Stomach (tissue), 9 donors: ENCODE measurements around the gene UFSP2. TPM values are rescaled to one million over a fixed set of nuclear protein-coding genes. Genes with fewer than 3 reads are reported as not detected.

ENCODE experiments used
- DNase-seq, 2 donors: peaks; one replicate each; pipeline versions ENCODE4 v3.0.0 to v3.0.0-alpha.2; 2013 to 2019
- H3K27ac ChIP-seq, 5 donors: fragments of 200-600 bp in 4 of 5; sonication (generic) in 4 of 5; one replicate each; pipeline ENCODE4 v1.5.1; 2013 to 2019; ENCODE audit warnings: mild to moderate bottlenecking in 1 of 5, moderate library complexity in 1 of 5
- H3K27me3 ChIP-seq, 3 donors: fragments of 200-600 bp; sonication (generic); one replicate each; pipeline ENCODE4 v1.5.1; 2017 to 2019; ENCODE audit warnings: mixed run types in 1 of 3
- H3K36me3 ChIP-seq, 4 donors: fragments of 200-600 bp; sonication (generic); 1 replicate in 3 of 4; 2 replicates in 1 of 4; pipeline ENCODE4 v1.5.1; 2016 to 2019
- H3K4me1 ChIP-seq, 4 donors: fragments of 200-600 bp; sonication (generic); one replicate each; pipeline ENCODE4 v1.5.1; 2016 to 2019
- H3K4me3 ChIP-seq, 4 donors: fragments of 200-600 bp; sonication (generic) in 3 of 4; one replicate each; pipeline ENCODE4 v1.5.1; 2016 to 2019; ENCODE audit warnings: mild to moderate bottlenecking in 1 of 4
- H3K9me3 ChIP-seq, 4 donors: fragments of 200-600 bp; sonication (generic); one replicate each; pipeline ENCODE4 v1.5.1; 2016 to 2019
- CTCF ChIP-seq, 7 experiments: fragments of 450-650 bp in 4 of 7; fragments of 200-600 bp in 3 of 7; sonication (generic) in 3 of 7; IDR thresholded peaks; one replicate each; pipeline ENCODE4 v1.5.1; 2016 to 2019; ENCODE audit warnings: antibody characterized with exemption in 7 of 7, control low read depth in 2 of 7, mild to moderate bottlenecking in 1 of 7
- EP300 ChIP-seq: sonication (generic); formaldehyde crosslinking; IDR thresholded peaks from one replicate; pipeline ENCODE4 v1.6.1; 2017; ENCODE audit warnings: antibody characterized with exemption
- POLR2A ChIP-seq, 4 donors: fragments of 450-650 bp; IDR thresholded peaks; one replicate each; pipeline ENCODE4 v1.6.1; 2016; ENCODE audit warnings: antibody characterized with exemption in 4 of 4, control low read depth in 2 of 4, mild to moderate bottlenecking in 1 of 4, moderate library complexity in 1 of 4
- POLR2AphosphoS5 ChIP-seq, 3 donors: sonication (generic); formaldehyde crosslinking; IDR thresholded peaks; one replicate each; pipeline ENCODE4 v1.6.1; 2016; ENCODE audit warnings: antibody characterized with exemption in 3 of 3
- WGBS, 5 donors: extraction: QIAGEN DNeasy Blood & Tissue Kit in 3 of 5; methylation state at CpG; one replicate each; pipeline versions ENCODE4 v1.1.5 to v1.1.7; 2013 to 2018; 5-methylcytosine and 5-hydroxymethylcytosine counted together
- intact Hi-C: fragments of 100-400 bp; cut with DNase I; formaldehyde crosslinking; loops from one replicate; pipeline ENCODE4 v1.15.1; 2023; ENCODE audit warnings: low total_unique reads
- polyA plus RNA-seq, 3 donors: library from polyadenylated mRNA; stranded (reverse); fragments of 200-250 nt; gene quantifications; one replicate each; pipeline ENCODE4 v1.2.3, GENCODE V29; 2013
- total RNA-seq, 5 donors: library from RNA; depleted of rRNA; stranded (reverse); fragments of >200 nt; gene quantifications; one replicate each; pipeline versions ENCODE4 v1.1.0 to v1.2.3, GENCODE V29; 2014 to 2016
- donor health status: healthy with polysubstance abuse.
- donor health status: Bipolar disorder and iron deficiency.
- donor health status: healthy.

Gene UFSP2
- total and polyA plus RNA-seq, 8 donors: 12.3 to 56.2 (median 20.4) TPM; not detected in 1

- peaks cover 9 to 95% (median 91%) of the 10 kb centered on the region in 4 donors for H3K36me3 ChIP-seq
- 89 to 99% (median 92%) methylated on average over 4 of the region's 4 CpGs for whole genome bisulfite sequencing, 5 donors
- TF ChIP-seq CTCF (IDR thresholded peaks at IDR 0.05) (no peak), POLR2A (IDR thresholded peaks at IDR 0.05) (no peak), POLR2AphosphoS5 (IDR thresholded peaks at IDR 0.05) (no peak), EP300 (no peak)
- H3K4me1 ChIP-seq: peaks cover 0 to 25% (median 10%) of the 10 kb centered on the region in 4 donors
- H3K9me3 ChIP-seq: no peaks in the 10 kb centered on the region
- no peak overlapping the region for H3K27ac ChIP-seq
- intact Hi-C loops: no loop called here
- no peak for DNase-seq
- H3K27me3 ChIP-seq: no peaks in the 10 kb centered on the region
- no peak overlapping the region for H3K4me3 ChIP-seq
Measured at GRCh38 chr4:185404031-185404430, 21.7 kb downstream of the UFSP2 start.

GRCh38 chr4:185399466-185399865 is 26.3 kb downstream of the UFSP2 start:
- H3K9me3 ChIP-seq: no peaks in the 10 kb centered on the region
- H3K36me3 ChIP-seq: peaks cover 3 to 58% (median 51%) of the 10 kb centered on the region in 4 donors
- no peaks in the 10 kb centered on the region for H3K27me3 ChIP-seq
- DNase-seq: no peak
- intact Hi-C loops: loop anchor here (10.0 kb wide), 1 partner anchor 185 kb away; no protein-coding TSS in a partner anchor
- H3K4me3 ChIP-seq: peak overlapping the region in 1 of 4 donors; percentile 4
- no peak for TF ChIP-seq POLR2A (IDR thresholded peaks at IDR 0.05)
- TF ChIP-seq POLR2AphosphoS5 (IDR thresholded peaks at IDR 0.05): no peak
- TF ChIP-seq CTCF (IDR thresholded peaks at IDR 0.05): no peak
- TF ChIP-seq EP300: no peak
- H3K27ac ChIP-seq: peak overlapping the region in 1 of 5 donors; percentile 34
- 22 to 46% (median 44%) methylated on average over 8 of the region's 8 CpGs for WGBS, 5 donors
- peaks cover 14 to 57% (median 34%) of the 10 kb centered on the region in 4 donors for H3K4me1 ChIP-seq

- intact Hi-C loops: loop anchor here (10.0 kb wide), 1 partner anchor 184 kb away; no protein-coding TSS in a partner anchor
- peaks cover 0 to 50% (median 45%) of the 10 kb centered on the region in 4 donors for H3K36me3 ChIP-seq
- no peak for DNase-seq
- no peak for TF ChIP-seq CTCF (IDR thresholded peaks at IDR 0.05)
- no peak for TF ChIP-seq POLR2AphosphoS5 (IDR thresholded peaks at IDR 0.05)
- no peak for TF ChIP-seq EP300
- TF ChIP-seq POLR2A (IDR thresholded peaks at IDR 0.05): no peak
- no peak overlapping the region for H3K4me3 ChIP-seq
- H3K9me3 ChIP-seq: no peaks in the 10 kb centered on the region
- 10 to 37% (median 15%) methylated on average over 2 of the region's 2 CpGs for WGBS, 5 donors
- H3K27me3 ChIP-seq: no peaks in the 10 kb centered on the region
- H3K4me1 ChIP-seq: peaks cover 14 to 60% (median 34%) of the 10 kb centered on the region in 4 donors
- peak overlapping the region in 1 of 5 donors; percentile 99 for H3K27ac ChIP-seq
Measured at GRCh38 chr4:185398618-185399017, 27.1 kb downstream of the UFSP2 start.

- Histone ChIP-seq H3K9me3 (no peaks in the 10 kb centered on the region), H3K27me3 (no peaks in the 10 kb centered on the region), H3K4me1 (peaks cover 14 to 60% (median 34%) of the 10 kb centered on the region in 4 donors), H3K27ac (peak within 1 kb of the TSS; percentile 99), H3K4me3 (peak within 1 kb of the TSS; percentile 55 to 90 (median 78)), H3K36me3 (peaks cover 0 to 32% (median 28%) of the 10 kb centered on the region in 4 donors)
- WGBS, 5 donors: 6 to 11% (median 7%) methylated on average over 23 to 38 of the region's 38 CpGs
- TF ChIP-seq EP300 (no peak), CTCF (IDR thresholded peaks at IDR 0.05) (no peak), POLR2A (IDR thresholded peaks at IDR 0.05) (peak in 1 of 4 donors; percentile 78), POLR2AphosphoS5 (IDR thresholded peaks at IDR 0.05) (peak in 2 of 3 donors; percentile 27 to 81)
- intact Hi-C loops: loop anchor here (10.0 kb wide), 1 partner anchor 182 kb away; no protein-coding TSS in a partner anchor
- DNase-seq: peak; percentile 69 to 90
Measured at GRCh38 chr4:185396724-185397385, 28.9 kb downstream of the UFSP2 start, which contains the start of gene ANKRD37. Gene ANKRD37 (plus strand): TSS chr4:185396841. CDS start chr4:185396924, 83 bp downstream.
